ENCODE measurements around the gene MUC3A.
A peak's percentile ranks its signal among the peaks of the same experiment; 100 is the strongest.

Gene MUC3A

DNA sequence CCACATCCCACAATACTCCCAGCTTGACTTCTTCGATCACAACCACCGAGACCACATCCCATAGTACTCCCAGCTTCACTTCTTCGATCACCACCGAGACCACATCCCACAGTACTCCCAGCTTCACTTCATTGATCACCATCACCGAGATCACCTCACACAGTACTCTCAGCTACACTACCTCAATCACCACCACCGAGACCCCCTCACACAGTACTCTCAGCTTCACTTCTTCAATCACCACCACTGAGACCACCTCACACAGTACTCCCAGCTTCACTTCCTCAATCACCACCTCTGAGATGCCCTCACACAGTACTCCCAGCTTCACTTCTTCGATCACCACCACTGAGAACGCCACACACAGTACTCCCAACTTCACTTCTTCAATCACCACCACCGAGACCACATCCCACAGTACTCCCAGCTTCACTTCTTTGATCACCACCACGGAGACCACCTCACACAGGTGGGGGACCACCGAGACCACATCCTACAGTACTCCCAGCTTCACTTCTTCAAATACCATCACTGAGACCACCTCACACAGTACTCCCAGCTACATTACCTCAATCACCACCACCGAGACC lies 8.6 kb downstream of the MUC3A start:
- Histone ChIP-seq H3K27me3 (replicated peaks in 2 of 5; ENCODE audit: control insufficient read depth in 4 of 5, insufficient read depth in 5 of 5, low read length in 4 of 5) (peaks cover 0 to 78% (median 13%) of the 10 kb centered on the region in 5 experiments), H3K27ac (ENCODE audit: insufficient read depth in 1 of 2, low read depth in 1 of 2, low read length in 2 of 2, poor library complexity in 1 of 2, severe bottlenecking in 2 of 2) (no peak overlapping the region), H3K4me1 (ENCODE audit: control extremely low read depth in 1 of 4, control insufficient read depth in 4 of 4, insufficient read depth in 4 of 4, low read length in 3 of 4) (no peaks in the 10 kb centered on the region), H3K4me3 (ENCODE audit: control insufficient read depth in 1 of 7, extremely low read depth in 1 of 7, insufficient read depth in 4 of 7, low read depth in 2 of 7, low read length in 6 of 7) (no peak overlapping the region), H3K36me3 (ENCODE audit: control insufficient read depth in 4 of 4, insufficient read depth in 4 of 4, low read length in 3 of 4) (no peaks in the 10 kb centered on the region), H3K9me3 (ENCODE audit: control extremely low read depth in 1 of 5, control insufficient read depth in 4 of 5, insufficient read depth in 2 of 5, low read depth in 1 of 5, low read length in 4 of 5) (peaks cover 0 to 7% (median 0%) of the 10 kb centered on the region in 5 experiments)
- no peak for DNase-seq
- CTCF ChIA-PET: interaction anchor here (0.6 to 1.3 kb wide), 5 partner anchors 10 to 120 kb away, joined by 3 to 4 read pairs (median 4); no protein-coding TSS in a partner anchor
- 69% methylated on average over 12 of the region's 12 CpGs for WGBS (ENCODE audit: insufficient coverage)
- POLR2A ChIA-PET: interaction anchor here (0.5 kb wide), 1 partner anchor 1050 kb away, joined by 3 read pairs; no protein-coding TSS in a partner anchor

DNA sequence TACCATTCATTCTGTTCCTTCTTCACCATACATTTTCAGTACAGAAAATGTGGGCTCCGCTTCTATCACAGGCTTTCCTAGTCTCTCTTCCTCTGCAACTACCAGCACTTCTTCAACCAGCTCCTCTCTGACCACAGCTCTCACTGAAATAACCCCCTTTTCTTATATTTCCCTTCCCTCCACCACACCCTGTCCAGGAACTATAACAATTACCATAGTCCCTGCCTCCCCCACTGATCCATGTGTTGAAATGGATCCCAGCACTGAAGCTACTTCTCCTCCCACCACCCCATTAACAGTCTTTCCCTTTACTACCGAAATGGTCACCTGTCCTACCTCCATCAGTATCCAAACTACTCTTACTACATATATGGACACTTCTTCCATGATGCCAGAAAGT lies 10.6 kb downstream of the MUC3A start:
- ChIA-PET POLR2A (no interaction called here), CTCF (no interaction called here)
- H3K27me3 ChIP-seq (replicated peaks in 2 of 5; ENCODE audit: control insufficient read depth in 4 of 5, insufficient read depth in 5 of 5, low read length in 4 of 5): peaks cover 0 to 83% (median 24%) of the 10 kb centered on the region in 5 experiments
- 65% methylated on average over 2 of the region's 2 CpGs for WGBS (ENCODE audit: insufficient coverage)
- H3K4me3 ChIP-seq (ENCODE audit: control insufficient read depth in 1 of 7, extremely low read depth in 1 of 7, insufficient read depth in 4 of 7, low read depth in 2 of 7, low read length in 6 of 7): no peak overlapping the region
- no peak overlapping the region for H3K27ac ChIP-seq (ENCODE audit: insufficient read depth in 1 of 2, low read depth in 1 of 2, low read length in 2 of 2, poor library complexity in 1 of 2, severe bottlenecking in 2 of 2)
- peaks cover 0 to 7% (median 0%) of the 10 kb centered on the region in 5 experiments for H3K9me3 ChIP-seq (ENCODE audit: control extremely low read depth in 1 of 5, control insufficient read depth in 4 of 5, insufficient read depth in 2 of 5, low read depth in 1 of 5, low read length in 4 of 5)
- H3K4me1 ChIP-seq (ENCODE audit: control extremely low read depth in 1 of 4, control insufficient read depth in 4 of 4, insufficient read depth in 4 of 4, low read length in 3 of 4): no peaks in the 10 kb centered on the region
- H3K36me3 ChIP-seq (ENCODE audit: control insufficient read depth in 4 of 4, insufficient read depth in 4 of 4, low read length in 3 of 4): no peaks in the 10 kb centered on the region
- no peak for DNase-seq

DNA sequence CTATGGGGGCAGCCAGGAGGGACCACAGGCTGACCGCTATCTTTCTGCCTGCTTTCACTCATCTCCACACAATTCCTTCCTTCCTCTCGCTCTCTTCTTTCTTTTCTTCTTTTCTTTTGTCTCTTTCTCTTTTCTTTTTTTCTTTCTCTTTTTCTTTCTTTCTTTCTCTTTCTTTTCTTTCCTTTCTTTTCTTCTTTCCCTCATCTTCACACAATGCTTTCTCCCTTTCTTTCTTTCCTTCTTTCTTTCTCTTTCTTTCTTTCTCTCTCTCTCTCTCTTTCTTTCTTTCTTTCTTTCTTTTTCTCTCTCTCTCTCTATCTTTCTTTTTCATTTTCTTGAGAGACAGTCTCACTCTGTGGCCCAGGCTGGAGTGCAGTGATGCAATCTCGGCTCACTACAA lies 13.2 kb downstream of the MUC3A start:
- Histone ChIP-seq H3K4me1 (ENCODE audit: control extremely low read depth in 1 of 4, control insufficient read depth in 4 of 4, insufficient read depth in 4 of 4, low read length in 3 of 4) (peaks cover 0 to 18% (median 12%) of the 10 kb centered on the region in 4 experiments), H3K36me3 (ENCODE audit: control insufficient read depth in 4 of 4, insufficient read depth in 4 of 4, low read length in 3 of 4) (no peaks in the 10 kb centered on the region), H3K9me3 (ENCODE audit: control extremely low read depth in 1 of 5, control insufficient read depth in 4 of 5, insufficient read depth in 2 of 5, low read depth in 1 of 5, low read length in 4 of 5) (no peaks in the 10 kb centered on the region), H3K27ac (ENCODE audit: insufficient read depth in 1 of 2, low read depth in 1 of 2, low read length in 2 of 2, poor library complexity in 1 of 2, severe bottlenecking in 2 of 2) (no peak overlapping the region), H3K4me3 (ENCODE audit: control insufficient read depth in 1 of 7, extremely low read depth in 1 of 7, insufficient read depth in 4 of 7, low read depth in 2 of 7, low read length in 6 of 7) (no peak overlapping the region), H3K27me3 (replicated peaks in 2 of 5; ENCODE audit: control insufficient read depth in 4 of 5, insufficient read depth in 5 of 5, low read length in 4 of 5) (peaks cover 4 to 87% (median 42%) of the 10 kb centered on the region in 5 experiments)
- POLR2A ChIA-PET: no interaction called here
- DNase-seq: no peak
- CTCF ChIA-PET: no interaction called here
- 94% methylated on average over 2 of the region's 3 CpGs for WGBS (ENCODE audit: insufficient coverage)

DNA sequence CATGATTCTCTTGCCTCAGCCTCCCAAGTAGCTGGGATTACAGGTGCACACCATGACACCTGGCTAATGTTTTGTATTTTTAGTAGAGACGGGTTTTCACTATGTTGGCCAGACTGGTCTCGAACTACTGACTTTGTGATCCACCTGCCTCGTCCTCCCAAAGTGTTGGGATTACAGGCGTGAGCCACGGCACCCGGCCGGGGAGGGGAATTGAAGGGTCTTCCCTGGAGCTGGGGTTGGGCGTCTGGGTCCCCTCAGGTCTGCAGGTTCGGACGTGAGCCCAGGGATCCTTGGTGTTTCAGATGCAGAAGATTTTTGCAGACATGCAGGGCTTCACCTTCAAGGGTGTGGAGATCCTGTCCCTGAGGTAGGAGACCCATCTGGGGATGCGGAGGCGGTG lies 14.1 kb downstream of the MUC3A start:
- CTCF ChIA-PET: no interaction called here
- POLR2A ChIA-PET: no interaction called here

DNA sequence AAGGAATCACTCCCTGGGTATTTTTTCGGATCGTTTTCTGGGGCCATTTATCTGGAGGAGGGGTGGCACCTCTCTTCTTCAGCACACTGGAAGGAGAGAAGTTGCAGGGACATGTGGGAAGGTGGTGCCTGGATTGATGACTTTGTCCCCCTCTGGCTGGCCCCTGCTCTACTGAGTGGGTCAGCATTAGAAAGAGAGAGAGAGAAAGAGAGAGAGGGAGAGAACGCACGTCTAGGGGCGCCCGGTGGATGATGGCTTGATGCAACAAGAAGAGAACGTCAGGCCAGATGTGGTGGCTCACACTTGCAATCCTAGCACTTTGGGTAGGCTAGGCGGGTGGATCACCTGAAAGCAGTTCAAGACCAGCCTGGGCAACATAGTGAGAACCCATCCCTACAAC lies 14.5 kb downstream of the MUC3A start:
- H3K4me1 ChIP-seq (ENCODE audit: control extremely low read depth in 1 of 4, control insufficient read depth in 4 of 4, insufficient read depth in 4 of 4, low read length in 3 of 4): peaks cover 0 to 18% (median 12%) of the 10 kb centered on the region in 4 experiments
- DNase-seq: no peak
- no peak overlapping the region for H3K4me3 ChIP-seq (ENCODE audit: control insufficient read depth in 1 of 7, extremely low read depth in 1 of 7, insufficient read depth in 4 of 7, low read depth in 2 of 7, low read length in 6 of 7)
- no peaks in the 10 kb centered on the region for H3K36me3 ChIP-seq (ENCODE audit: control insufficient read depth in 4 of 4, insufficient read depth in 4 of 4, low read length in 3 of 4)
- no peak overlapping the region for H3K27ac ChIP-seq (ENCODE audit: insufficient read depth in 1 of 2, low read depth in 1 of 2, low read length in 2 of 2, poor library complexity in 1 of 2, severe bottlenecking in 2 of 2)
- CTCF ChIA-PET: interaction anchor here (0.8 kb wide), 1 partner anchor 9 kb away, joined by 3 read pairs; no protein-coding TSS in a partner anchor
- POLR2A ChIA-PET: no interaction called here
- peaks cover 4 to 91% (median 43%) of the 10 kb centered on the region in 5 experiments for H3K27me3 ChIP-seq (replicated peaks in 2 of 5; ENCODE audit: control insufficient read depth in 4 of 5, insufficient read depth in 5 of 5, low read length in 4 of 5)
- no peaks in the 10 kb centered on the region for H3K9me3 ChIP-seq (ENCODE audit: control extremely low read depth in 1 of 5, control insufficient read depth in 4 of 5, insufficient read depth in 2 of 5, low read depth in 1 of 5, low read length in 4 of 5)
- WGBS (ENCODE audit: insufficient coverage): 92% methylated on average over 5 of the region's 8 CpGs

More for the DNA sequence above, 14.1 kb downstream of the MUC3A start:
- no peaks in the 10 kb centered on the region for H3K36me3 ChIP-seq (ENCODE audit: control insufficient read depth in 4 of 4, insufficient read depth in 4 of 4, low read length in 3 of 4)
- DNase-seq: no peak
- no peaks in the 10 kb centered on the region for H3K9me3 ChIP-seq (ENCODE audit: control extremely low read depth in 1 of 5, control insufficient read depth in 4 of 5, insufficient read depth in 2 of 5, low read depth in 1 of 5, low read length in 4 of 5)
- H3K4me1 ChIP-seq (ENCODE audit: control extremely low read depth in 1 of 4, control insufficient read depth in 4 of 4, insufficient read depth in 4 of 4, low read length in 3 of 4): peaks cover 0 to 18% (median 12%) of the 10 kb centered on the region in 4 experiments
- H3K27ac ChIP-seq (ENCODE audit: insufficient read depth in 1 of 2, low read depth in 1 of 2, low read length in 2 of 2, poor library complexity in 1 of 2, severe bottlenecking in 2 of 2): no peak overlapping the region
- peaks cover 4 to 91% (median 43%) of the 10 kb centered on the region in 5 experiments for H3K27me3 ChIP-seq (replicated peaks in 2 of 5; ENCODE audit: control insufficient read depth in 4 of 5, insufficient read depth in 5 of 5, low read length in 4 of 5)
- H3K4me3 ChIP-seq (ENCODE audit: control insufficient read depth in 1 of 7, extremely low read depth in 1 of 7, insufficient read depth in 4 of 7, low read depth in 2 of 7, low read length in 6 of 7): no peak overlapping the region
- 91% methylated on average over 10 of the region's 12 CpGs for WGBS (ENCODE audit: insufficient coverage)

DNA sequence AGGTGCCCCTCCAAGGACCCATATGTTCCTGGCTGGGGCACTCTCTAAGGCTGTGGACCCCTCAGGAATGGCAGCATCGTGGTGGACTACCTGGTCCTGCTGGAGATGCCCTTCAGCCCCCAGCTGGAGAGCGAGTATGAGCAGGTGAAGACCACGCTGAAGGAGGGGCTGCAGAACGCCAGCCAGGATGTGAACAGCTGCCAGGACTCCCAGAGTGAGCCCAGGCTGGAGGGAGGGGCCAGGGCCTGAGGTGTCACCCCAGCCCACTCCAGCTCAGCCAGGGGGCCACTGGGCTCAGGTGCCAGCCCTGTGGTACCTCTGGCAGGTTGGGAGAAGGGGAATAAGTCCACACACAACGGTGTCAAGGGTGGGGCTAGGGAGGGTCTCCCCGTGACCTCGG lies 15.3 kb downstream of the MUC3A start:
- H3K27ac ChIP-seq (ENCODE audit: insufficient read depth in 1 of 2, low read depth in 1 of 2, low read length in 2 of 2, poor library complexity in 1 of 2, severe bottlenecking in 2 of 2): no peak overlapping the region
- H3K36me3 ChIP-seq (ENCODE audit: control insufficient read depth in 4 of 4, insufficient read depth in 4 of 4, low read length in 3 of 4): no peaks in the 10 kb centered on the region
- DNase-seq: no peak
- H3K9me3 ChIP-seq (ENCODE audit: control extremely low read depth in 1 of 5, control insufficient read depth in 4 of 5, insufficient read depth in 2 of 5, low read depth in 1 of 5, low read length in 4 of 5): no peaks in the 10 kb centered on the region
- peaks cover 0 to 18% (median 12%) of the 10 kb centered on the region in 4 experiments for H3K4me1 ChIP-seq (ENCODE audit: control extremely low read depth in 1 of 4, control insufficient read depth in 4 of 4, insufficient read depth in 4 of 4, low read length in 3 of 4)
- CTCF ChIA-PET: interaction anchor here (0.8 to 1.5 kb wide), 2 partner anchors 8 to 94 kb away, joined by 3 read pairs; no protein-coding TSS in a partner anchor
- 61% methylated on average over 5 of the region's 7 CpGs for WGBS (ENCODE audit: insufficient coverage)
- H3K27me3 ChIP-seq (replicated peaks in 2 of 5; ENCODE audit: control insufficient read depth in 4 of 5, insufficient read depth in 5 of 5, low read length in 4 of 5): peaks cover 4 to 91% (median 41%) of the 10 kb centered on the region in 5 experiments
- H3K4me3 ChIP-seq (ENCODE audit: control insufficient read depth in 1 of 7, extremely low read depth in 1 of 7, insufficient read depth in 4 of 7, low read depth in 2 of 7, low read length in 6 of 7): no peak overlapping the region
- POLR2A ChIA-PET: no interaction called here

DNA sequence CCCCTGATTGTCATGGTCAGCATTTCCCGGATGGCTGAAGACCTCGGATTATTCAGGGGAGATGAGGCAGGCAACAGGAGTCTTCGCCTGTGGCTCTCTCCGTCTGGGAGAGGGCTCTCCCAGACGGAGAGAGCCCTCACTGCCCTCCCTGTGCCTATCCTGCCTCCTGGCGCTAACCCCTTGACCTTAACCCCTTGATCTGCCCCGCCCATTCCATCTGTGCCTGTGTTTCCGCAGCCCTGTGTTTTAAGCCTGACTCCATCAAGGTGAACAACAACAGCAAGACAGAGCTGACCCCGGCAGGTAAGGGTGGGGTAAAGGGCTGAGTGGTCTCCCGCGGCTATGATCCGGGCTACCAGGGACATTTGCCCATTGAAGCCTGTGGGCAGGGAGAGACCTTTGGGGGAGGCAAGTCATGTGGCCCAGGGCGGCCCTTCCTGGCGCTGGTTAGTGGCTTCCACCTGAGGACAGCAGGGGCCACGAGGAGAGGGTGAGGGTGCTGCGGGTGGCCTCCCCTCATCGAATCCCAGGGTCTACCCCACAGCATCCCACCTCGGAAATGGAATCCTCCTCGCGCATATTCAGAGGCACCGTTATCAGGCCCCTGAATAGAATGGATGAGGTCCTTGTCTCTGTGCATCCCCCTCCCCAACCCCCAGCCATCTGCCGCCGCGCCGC lies 15.8 kb downstream of the MUC3A start:
- Histone ChIP-seq H3K27me3 (replicated peaks in 2 of 5; ENCODE audit: control insufficient read depth in 4 of 5, insufficient read depth in 5 of 5, low read length in 4 of 5) (peaks cover 4 to 90% (median 40%) of the 10 kb centered on the region in 5 experiments), H3K9me3 (ENCODE audit: control extremely low read depth in 1 of 5, control insufficient read depth in 4 of 5, insufficient read depth in 2 of 5, low read depth in 1 of 5, low read length in 4 of 5) (no peaks in the 10 kb centered on the region), H3K36me3 (ENCODE audit: control insufficient read depth in 4 of 4, insufficient read depth in 4 of 4, low read length in 3 of 4) (no peaks in the 10 kb centered on the region), H3K4me3 (ENCODE audit: control insufficient read depth in 1 of 7, extremely low read depth in 1 of 7, insufficient read depth in 4 of 7, low read depth in 2 of 7, low read length in 6 of 7) (peak overlapping the region in 2 of 7 experiments; percentile 48 to 57), H3K27ac (ENCODE audit: insufficient read depth in 1 of 2, low read depth in 1 of 2, low read length in 2 of 2, poor library complexity in 1 of 2, severe bottlenecking in 2 of 2) (no peak overlapping the region), H3K4me1 (ENCODE audit: control extremely low read depth in 1 of 4, control insufficient read depth in 4 of 4, insufficient read depth in 4 of 4, low read length in 3 of 4) (peaks cover 0 to 18% (median 12%) of the 10 kb centered on the region in 4 experiments)
- ChIA-PET POLR2A (no interaction called here), CTCF (interaction anchor here (1.5 kb wide), 1 partner anchor 94 kb away, joined by 3 read pairs; no protein-coding TSS in a partner anchor)
- DNase-seq: no peak
- WGBS (ENCODE audit: insufficient coverage): 17% methylated on average over 24 of the region's 25 CpGs

Measured in common myeloid progenitor, CD34-positive (primary cell).